ENCODE results near the gene CD164.

DNA sequence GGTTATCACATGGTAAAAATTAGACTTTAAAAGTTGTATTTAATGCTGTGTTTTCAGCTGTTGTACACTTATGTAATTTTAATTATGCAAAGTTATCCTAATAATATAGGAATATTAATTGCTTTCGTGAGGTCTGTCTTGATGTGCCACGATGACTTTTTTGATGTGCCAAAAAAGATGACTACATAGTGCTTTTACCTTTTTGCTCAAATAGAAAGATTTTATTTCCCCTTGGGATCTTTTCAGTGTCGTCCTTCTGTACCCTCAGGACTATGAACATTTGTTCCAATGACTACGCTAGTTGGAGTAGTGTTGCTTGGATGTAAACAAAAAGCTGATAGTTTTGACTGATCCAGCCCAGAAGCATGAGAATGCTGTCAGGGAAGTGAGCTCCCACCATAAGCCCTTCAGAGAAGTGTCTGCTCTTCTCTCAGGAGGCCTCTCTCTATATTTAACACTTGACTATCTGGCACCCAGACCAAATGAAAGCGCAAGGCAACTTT, 1.2 kb upstream of the CD164 start:
- TF ChIP-seq CTCF (IDR thresholded peaks at IDR 0.05) (no peak), POLR2A (IDR thresholded peaks at IDR 0.05) (no peak), EP300 (IDR thresholded peaks at IDR 0.05) (no peak)

Data from tibial nerve (tissue), 4 donors.